ENCODE results near the gene KRT81. TPM values are rescaled to one million over a fixed set of nuclear protein-coding genes. Genes with fewer than 3 reads are reported as not detected.
"Not testable (repeated sequence)": the region's sequence is repeated elsewhere in the genome, so short reads cannot be mapped to it uniquely, and the experiment has no call there.

KRT81 gene
- total RNA-seq, 1 experiment from 2014 or later = 0.90 TPM

DNA sequence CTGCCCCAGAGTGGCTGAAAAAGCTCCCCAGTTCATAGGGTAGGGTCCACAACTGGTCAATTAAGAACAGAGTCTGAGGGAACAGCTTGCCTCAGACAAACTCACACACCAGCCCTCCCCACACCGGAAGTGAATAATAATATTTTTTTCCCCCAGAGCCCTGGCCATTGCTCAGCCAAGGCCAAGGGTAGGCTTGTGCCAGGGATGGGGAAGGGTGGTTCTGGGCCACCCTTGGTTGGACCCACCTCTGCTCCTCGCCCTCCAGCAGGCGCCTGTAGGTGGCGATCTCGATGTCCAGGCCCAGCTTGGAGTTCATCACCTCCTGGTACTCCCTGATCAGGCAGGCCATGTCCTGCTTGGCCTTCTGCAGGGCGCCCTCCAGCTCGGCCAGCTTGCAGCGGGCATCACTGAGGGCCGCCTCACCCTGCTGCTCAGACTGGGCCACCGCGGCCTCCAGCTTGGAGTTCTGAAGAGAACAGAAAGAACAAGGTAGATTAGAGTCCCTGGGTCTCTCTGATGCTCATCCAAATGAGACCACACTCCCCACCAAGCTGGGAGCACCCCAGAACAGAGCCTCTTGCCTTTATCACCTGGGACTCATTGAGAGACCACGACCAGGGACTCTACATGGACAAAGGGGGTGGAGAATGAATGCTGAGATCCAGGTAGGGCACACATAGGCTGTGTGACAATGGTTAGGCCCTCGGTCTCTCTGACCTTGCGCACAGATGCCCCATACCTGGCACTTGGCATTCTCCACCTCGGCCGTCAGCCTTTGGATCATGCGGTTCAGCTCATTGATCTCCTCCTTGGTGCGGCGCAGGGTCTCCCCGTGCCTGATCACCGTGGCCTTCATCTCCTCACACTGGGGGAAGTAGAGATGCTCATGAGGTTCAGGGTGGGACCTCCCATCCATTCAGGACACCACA, 4.2 kb downstream of the KRT81 start:
- peak overlapping the region; percentile 42 for H3K27ac ChIP-seq (ENCODE audit: low read length)
- DNase-seq (ENCODE audit: low read depth, low spot score); H3K27me3 ChIP-seq (ENCODE audit: control insufficient read depth, insufficient read depth, low read length); intact Hi-C loops (cut with micrococcal nuclease; ENCODE audit: unreplicated experiment); H3K36me3 ChIP-seq (ENCODE audit: control insufficient read depth, insufficient read depth, low read length); ATAC-seq; POLR2A ChIA-PET; in situ Hi-C loops (cut with HindIII; ENCODE audit: low pct_unique_long_range_greater_than_20kb, low sequenced_read_pairs); H3K4me3 ChIP-seq (ENCODE audit: low read depth in 2 of 2, low read length in 2 of 2); BruUV-seq (replicated peaks); H3K9me3 ChIP-seq (ENCODE audit: control insufficient read depth, insufficient read depth, low read depth, low read length): not testable (repeated sequence)
- CTCF ChIA-PET = interaction anchor here (0.6 kb wide), 1 partner anchor 1058 kb away, joined by 3 read pairs; no protein-coding TSS in a partner anchor
- TF ChIP-seq, protein P1, sequence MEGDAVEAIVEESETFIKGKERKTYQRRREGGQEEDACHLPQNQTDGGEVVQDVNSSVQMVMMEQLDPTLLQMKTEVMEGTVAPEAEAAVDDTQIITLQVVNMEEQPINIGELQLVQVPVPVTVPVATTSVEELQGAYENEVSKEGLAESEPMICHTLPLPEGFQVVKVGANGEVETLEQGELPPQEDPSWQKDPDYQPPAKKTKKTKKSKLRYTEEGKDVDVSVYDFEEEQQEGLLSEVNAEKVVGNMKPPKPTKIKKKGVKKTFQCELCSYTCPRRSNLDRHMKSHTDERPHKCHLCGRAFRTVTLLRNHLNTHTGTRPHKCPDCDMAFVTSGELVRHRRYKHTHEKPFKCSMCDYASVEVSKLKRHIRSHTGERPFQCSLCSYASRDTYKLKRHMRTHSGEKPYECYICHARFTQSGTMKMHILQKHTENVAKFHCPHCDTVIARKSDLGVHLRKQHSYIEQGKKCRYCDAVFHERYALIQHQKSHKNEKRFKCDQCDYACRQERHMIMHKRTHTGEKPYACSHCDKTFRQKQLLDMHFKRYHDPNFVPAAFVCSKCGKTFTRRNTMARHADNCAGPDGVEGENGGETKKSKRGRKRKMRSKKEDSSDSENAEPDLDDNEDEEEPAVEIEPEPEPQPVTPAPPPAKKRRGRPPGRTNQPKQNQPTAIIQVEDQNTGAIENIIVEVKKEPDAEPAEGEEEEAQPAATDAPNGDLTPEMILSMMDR (IDR thresholded peaks at IDR 0.05) = peak; percentile 66
- peaks cover 15% of the 10 kb centered on the region for H3K4me1 ChIP-seq (ENCODE audit: control insufficient read depth, insufficient read depth, low read length)

DNA sequence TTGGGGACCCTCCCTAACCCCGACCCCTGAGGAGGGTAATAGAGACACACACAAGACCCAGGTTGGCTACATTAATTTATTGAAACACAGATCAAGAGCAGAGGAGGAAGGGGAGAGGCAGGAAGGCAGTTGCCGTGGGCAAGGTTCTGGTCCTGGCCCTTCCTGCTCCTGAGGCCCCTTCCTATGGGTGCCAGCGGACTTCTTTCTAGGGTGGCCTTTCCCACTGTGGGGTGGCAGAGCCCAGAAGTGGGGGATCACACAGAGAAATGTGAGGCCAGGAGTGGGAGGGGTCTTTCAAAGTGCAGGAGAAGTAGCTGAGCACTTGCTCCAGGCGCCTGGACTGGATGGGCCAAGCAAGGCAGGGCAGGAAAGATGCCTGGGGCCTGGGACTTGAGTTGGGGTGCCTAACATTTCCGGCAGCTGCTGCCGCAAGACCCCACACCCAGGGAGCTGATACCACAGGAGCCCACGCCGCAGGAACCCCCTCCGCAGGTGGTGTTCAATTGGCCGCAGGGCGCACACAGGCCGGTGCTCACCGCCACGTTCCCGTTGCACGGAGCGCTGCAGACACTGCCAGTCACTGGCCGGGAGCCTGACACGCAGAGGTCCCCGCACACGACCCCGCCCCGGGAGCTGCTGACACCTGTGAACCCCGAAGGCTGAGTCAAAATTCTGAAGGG, 5.3 kb downstream of the KRT81 start:
- Histone ChIP-seq H3K36me3 (ENCODE audit: control insufficient read depth, insufficient read depth, low read length) (no peaks in the 10 kb centered on the region), H3K4me1 (ENCODE audit: control insufficient read depth, insufficient read depth, low read length) (peaks cover 24% of the 10 kb centered on the region), H3K27me3 (ENCODE audit: control insufficient read depth, insufficient read depth, low read length) (no peaks in the 10 kb centered on the region), H3K27ac (ENCODE audit: low read length) (peak overlapping the region; percentile 74), H3K4me3 (ENCODE audit: low read depth in 2 of 2, low read length in 2 of 2) (no peak overlapping the region), H3K9me3 (ENCODE audit: control insufficient read depth, insufficient read depth, low read depth, low read length) (no peaks in the 10 kb centered on the region)
- no TSS peak for BruUV-seq (replicated peaks)
- ChIA-PET POLR2A (no interaction called here), CTCF (interaction anchor here (0.6 kb wide), 1 partner anchor 1059 kb away, joined by 3 read pairs; no protein-coding TSS in a partner anchor)
- ATAC-seq (no peak), DNase-seq (ENCODE audit: low read depth, low spot score) (no peak)
- in situ Hi-C loops (cut with HindIII; ENCODE audit: low pct_unique_long_range_greater_than_20kb, low sequenced_read_pairs) = no loop called here
- intact Hi-C loops (cut with micrococcal nuclease; ENCODE audit: unreplicated experiment) = no loop called here
- TF ChIP-seq POLR2AphosphoS5 (IDR thresholded peaks at IDR 0.05; ENCODE audit: low read depth, low read length) = no peak
- TF ChIP-seq TCF7L2 (IDR thresholded peaks at IDR 0.05; ENCODE audit: low read depth, low read length) = no peak
- TF ChIP-seq, protein P2, sequence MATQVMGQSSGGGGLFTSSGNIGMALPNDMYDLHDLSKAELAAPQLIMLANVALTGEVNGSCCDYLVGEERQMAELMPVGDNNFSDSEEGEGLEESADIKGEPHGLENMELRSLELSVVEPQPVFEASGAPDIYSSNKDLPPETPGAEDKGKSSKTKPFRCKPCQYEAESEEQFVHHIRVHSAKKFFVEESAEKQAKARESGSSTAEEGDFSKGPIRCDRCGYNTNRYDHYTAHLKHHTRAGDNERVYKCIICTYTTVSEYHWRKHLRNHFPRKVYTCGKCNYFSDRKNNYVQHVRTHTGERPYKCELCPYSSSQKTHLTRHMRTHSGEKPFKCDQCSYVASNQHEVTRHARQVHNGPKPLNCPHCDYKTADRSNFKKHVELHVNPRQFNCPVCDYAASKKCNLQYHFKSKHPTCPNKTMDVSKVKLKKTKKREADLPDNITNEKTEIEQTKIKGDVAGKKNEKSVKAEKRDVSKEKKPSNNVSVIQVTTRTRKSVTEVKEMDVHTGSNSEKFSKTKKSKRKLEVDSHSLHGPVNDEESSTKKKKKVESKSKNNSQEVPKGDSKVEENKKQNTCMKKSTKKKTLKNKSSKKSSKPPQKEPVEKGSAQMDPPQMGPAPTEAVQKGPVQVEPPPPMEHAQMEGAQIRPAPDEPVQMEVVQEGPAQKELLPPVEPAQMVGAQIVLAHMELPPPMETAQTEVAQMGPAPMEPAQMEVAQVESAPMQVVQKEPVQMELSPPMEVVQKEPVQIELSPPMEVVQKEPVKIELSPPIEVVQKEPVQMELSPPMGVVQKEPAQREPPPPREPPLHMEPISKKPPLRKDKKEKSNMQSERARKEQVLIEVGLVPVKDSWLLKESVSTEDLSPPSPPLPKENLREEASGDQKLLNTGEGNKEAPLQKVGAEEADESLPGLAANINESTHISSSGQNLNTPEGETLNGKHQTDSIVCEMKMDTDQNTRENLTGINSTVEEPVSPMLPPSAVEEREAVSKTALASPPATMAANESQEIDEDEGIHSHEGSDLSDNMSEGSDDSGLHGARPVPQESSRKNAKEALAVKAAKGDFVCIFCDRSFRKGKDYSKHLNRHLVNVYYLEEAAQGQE (IDR thresholded peaks at IDR 0.05; ENCODE audit: insufficient read depth in 1 of 2, low read depth in 2 of 2, low read length in 1 of 2) = no peak
- TF ChIP-seq, protein P1 (IDR thresholded peaks at IDR 0.05) = no peak
- no peak for TF ChIP-seq SIN3A (IDR thresholded peaks at IDR 0.05; ENCODE audit: borderline replicate concordance, insufficient read depth, low read depth, low read length)

Data from Panc1 (cell line).